Measurements from ENCODE around the gene TP53I11.

GRCh38 chr11:44930588-44931302 lies 19.9 kb downstream of the TP53I11 start:
- no peak for TF ChIP-seq POLR2A (IDR thresholded peaks at IDR 0.05; ENCODE audit: low read depth, low read length)
- TF ChIP-seq TAF1 (IDR thresholded peaks at IDR 0.05; ENCODE audit: borderline replicate concordance, low read depth, low read length): no peak
